Endothelial cell of umbilical vein (primary cell): Measurements from ENCODE around the gene PNLDC1. TPM values are rescaled to one million over a fixed set of nuclear protein-coding genes. Genes with fewer than 3 reads are reported as not detected.

Source experiments
- BruUV-seq: library from RNA; stranded (reverse); fragments of 400-500 nt; replicated peaks from 2 replicates; lab custom pipeline; 2021; lab: Mats Ljungman, UMichigan
- CTCF ChIA-PET: fragments of 300-600, 350-600 bp; sonication (Branson Sonifier 250); formaldehyde crosslinking; loops from one replicate; lab custom pipeline; 2021; ENCODE audit warnings: antibody characterized with exemption, inconsistent platforms; lab: Charles Lee
- POLR2A ChIA-PET: fragments of 300-600, 350-600 bp; sonication (Branson Sonifier 250); formaldehyde crosslinking; loops from one replicate; lab custom pipeline; 2021; ENCODE audit warnings: antibody characterized with exemption, inconsistent platforms; lab: Charles Lee
- DNase-seq: peaks from one replicate; pipeline ENCODE4 v3.0.0-alpha.2; 2011; ENCODE audit warnings: low read depth, low spot score
- FAIRE-seq: peaks from 2 replicates; lab custom pipeline; 2011; peaks lifted over from hg19 to GRCh38; lab: Jason Lieb, UNC
- H2AFZ ChIP-seq: 2 replicates; pipeline ENCODE4 v1.6.0; 2012; ENCODE audit warnings: low read depth, low read length, control low read depth, inconsistent platforms
- H3K27ac ChIP-seq: 2 replicates; pipeline ENCODE4 v1.5.1; 2011; ENCODE audit warnings: low read depth, mild to moderate bottlenecking, control low read depth, low read length, moderate library complexity; ENCODE audit not compliant: insufficient read depth
- H3K27me3 ChIP-seq, 2 experiments: 2 replicates each; pipeline versions ENCODE4 v1.6.0 to v1.6.1; 2011; ENCODE audit warnings: low read length in 2 of 2, mixed read lengths in 1 of 2; ENCODE audit not compliant: control insufficient read depth in 2 of 2, insufficient read depth in 2 of 2
- H3K36me3 ChIP-seq, 2 experiments: 2 replicates in 1 of 2; 3 replicates in 1 of 2; pipeline ENCODE4 v1.5.1; 2011; ENCODE audit warnings: low read length in 2 of 2, mild to moderate bottlenecking in 1 of 2, moderate library complexity in 1 of 2; ENCODE audit not compliant: control insufficient read depth in 2 of 2, insufficient read depth in 2 of 2; ENCODE audit errors: extremely low read depth in 1 of 2
- H3K4me1 ChIP-seq: 3 replicates; pipeline ENCODE4 v1.5.1; 2011; ENCODE audit warnings: mild to moderate bottlenecking, low read length; ENCODE audit not compliant: control insufficient read depth, insufficient read depth; ENCODE audit errors: extremely low read depth
- H3K4me2 ChIP-seq: 2 replicates; pipeline ENCODE4 v1.6.1; 2011; ENCODE audit warnings: low read length, control low read depth, mixed read lengths; ENCODE audit not compliant: insufficient read depth
- H3K4me3 ChIP-seq, 3 experiments: fragments of 200-600 bp in 1 of 3; sonication (generic), shearing (Covaris generic) in 1 of 3; replicated peaks in 1 of 3; 2 replicates each; pipeline ENCODE4 v1.5.1; 2011 to 2016; ENCODE audit warnings: control low read depth in 3 of 3, low read length in 3 of 3, mild to moderate bottlenecking in 2 of 3, inconsistent platforms in 1 of 3, low read depth in 1 of 3, moderate library complexity in 1 of 3; ENCODE audit not compliant: insufficient read depth in 1 of 3
- H3K79me2 ChIP-seq: 2 replicates; pipeline ENCODE4 v1.6.0; 2012; ENCODE audit warnings: low read length, inconsistent platforms; ENCODE audit not compliant: control insufficient read depth, insufficient read depth
- H3K9ac ChIP-seq: replicated peaks from 2 replicates; pipeline ENCODE3; 2011; ENCODE audit warnings: low read length, control low read depth; ENCODE audit not compliant: insufficient read depth; ENCODE audit errors: extremely low read depth
- H3K9me1 ChIP-seq: replicated peaks from 3 replicates; pipeline ENCODE4 v1.6.0; 2011; ENCODE audit warnings: mild to moderate bottlenecking, low read length; ENCODE audit not compliant: control insufficient read depth, insufficient read depth; ENCODE audit errors: extremely low read depth
- H3K9me3 ChIP-seq: replicated peaks from 2 replicates; pipeline ENCODE4 v1.5.1; 2012; ENCODE audit warnings: low read length, inconsistent platforms; ENCODE audit not compliant: control insufficient read depth, insufficient read depth
- H4K20me1 ChIP-seq: replicated peaks from 2 replicates; pipeline ENCODE3; 2011; ENCODE audit warnings: mild to moderate bottlenecking, low read length; ENCODE audit not compliant: control insufficient read depth, insufficient read depth; ENCODE audit errors: extremely low read depth
- CTCF ChIP-seq, 2 donors: IDR thresholded peaks; 1 replicate in 1 of 2; 2 replicates in 1 of 2; pipeline ENCODE4 v1.5.1; 2011; ENCODE audit warnings: low read length in 2 of 2, mild to moderate bottlenecking in 2 of 2, moderate library complexity in 2 of 2, control low read depth in 1 of 2, inconsistent platforms in 1 of 2, low read depth in 1 of 2; ENCODE audit not compliant: insufficient read depth in 1 of 2; ENCODE audit errors: extremely low read depth in 1 of 2
- EZH2 ChIP-seq: IDR thresholded peaks from 2 replicates; pipeline ENCODE4 v1.6.1; 2012; ENCODE audit warnings: borderline replicate concordance, low read depth, mild to moderate bottlenecking, moderate library complexity, low read length, inconsistent platforms; ENCODE audit not compliant: severe bottlenecking
- FOS ChIP-seq: IDR thresholded peaks from 2 replicates; pipeline ENCODE4 v1.6.1; 2011; ENCODE audit warnings: mild to moderate bottlenecking, low read length, moderate library complexity, borderline replicate concordance; ENCODE audit not compliant: insufficient read depth
- GATA2 ChIP-seq: IDR thresholded peaks from 2 replicates; pipeline ENCODE4 v1.7.0; 2011; ENCODE audit warnings: low read depth, mild to moderate bottlenecking, moderate library complexity, mixed read lengths, low read length; ENCODE audit not compliant: insufficient read length, insufficient read depth
- JUN ChIP-seq: IDR thresholded peaks from 2 replicates; pipeline ENCODE4 v1.6.1; 2011; ENCODE audit warnings: borderline replicate concordance, low read depth; ENCODE audit not compliant: insufficient read length, insufficient read depth
- MAX ChIP-seq: IDR thresholded peaks from 2 replicates; pipeline ENCODE4 v1.6.1; 2011; ENCODE audit not compliant: insufficient read depth, insufficient read length
- MYC ChIP-seq: IDR thresholded peaks from one replicate; pipeline ENCODE4 v1.6.1; 2011; ENCODE audit warnings: mild to moderate bottlenecking, low read depth, low read length
- POLR2A ChIP-seq: IDR thresholded peaks from 2 replicates; pipeline ENCODE4 v1.6.1; 2012; ENCODE audit warnings: low read depth, mild to moderate bottlenecking, control low read depth, low read length
- POLR2AphosphoS5 ChIP-seq: IDR thresholded peaks from 2 replicates; pipeline ENCODE4 v1.6.1; 2012; ENCODE audit warnings: low read depth, mild to moderate bottlenecking, control low read depth, low read length, moderate library complexity; ENCODE audit not compliant: insufficient read depth
- dilution Hi-C: fragments of 300-500 bp; cut with MboI; formaldehyde crosslinking; loops from one replicate; pipeline ENCODE4 v1.15.0; 2019; ENCODE audit warnings: low sequenced_read_pairs; ENCODE audit not compliant: extremely low pct_ligation_motif_present
- intact Hi-C: fragments of 100-400 bp; cut with micrococcal nuclease; formaldehyde crosslinking; loops from one replicate; pipeline ENCODE4 v1.10.0; 2022
- polyA plus RNA-seq, 4 experiments: library from polyadenylated mRNA; depleted of rRNA in 3 of 4; stranded (reverse) in 3 of 4; unstranded in 1 of 4; fragments of >200 nt; gene quantifications; 2 replicates each; pipeline versions ENCODE4 v1.2.1 to v1.2.3, GENCODE V29; 2011 to 2012; ENCODE audit warnings: missing spikeins in 1 of 4
- total RNA-seq: library from RNA; stranded (reverse); gene quantifications from 2 replicates; pipeline ENCODE4 v1.2.3, GENCODE V29; 2021

The PNLDC1 gene
- total and polyA plus RNA-seq, 2 donors (not counting 3 experiments of a cell fraction or from before 2014, with no cell fraction given), result not detected

GRCh38 chr6:159830501-159831372 is 30.7 kb downstream of the PNLDC1 start:
- ChIA-PET CTCF (interaction anchor here (1.2 kb wide), 1 partner anchor 19 kb away, joined by 3 read pairs; no protein-coding TSS in a partner anchor), POLR2A (no interaction called here)
- Histone ChIP-seq H2AFZ (no peak overlapping the region), H3K9me1 (no peaks in the 10 kb centered on the region), H3K4me1 (peaks cover 5% of the 10 kb centered on the region), H3K4me2 (no peak overlapping the region), H3K36me3 (no peaks in the 10 kb centered on the region), H3K79me2 (no peaks in the 10 kb centered on the region), H3K27ac (no peak overlapping the region), H3K9ac (no peak overlapping the region), H3K9me3 (no peaks in the 10 kb centered on the region), H3K4me3 (no peak overlapping the region), H3K27me3 (no peaks in the 10 kb centered on the region), H4K20me1 (no peaks in the 10 kb centered on the region)
- TF ChIP-seq POLR2AphosphoS5, result no peak
- no peak for TF ChIP-seq MYC
- no peak for TF ChIP-seq CTCF (IDR thresholded peaks at IDR 0.05; ENCODE audit: extremely low read depth in 1 of 2, insufficient read depth in 1 of 2, low read depth in 1 of 2, low read length in 2 of 2)
- no peak for TF ChIP-seq MAX
- no peak for TF ChIP-seq JUN
- no peak for TF ChIP-seq GATA2
- TF ChIP-seq FOS, result no peak
- TF ChIP-seq POLR2A, result no peak
- TF ChIP-seq EZH2, result no peak
- DNase-seq (no peak), FAIRE-seq (no peak)
- dilution Hi-C loops (no loop called here), intact Hi-C loops (no loop called here)
- no TSS peak for BruUV-seq
